SH-SY5Y (cell line): Measurements from ENCODE around the gene PPP1R14D.

Experiments used
- GATA2 ChIP-seq: IDR thresholded peaks from 2 replicates; pipeline ENCODE4 v1.6.1; 2011; ENCODE audit warnings: mild to moderate bottlenecking, low read depth, low read length
- GATA3 ChIP-seq: IDR thresholded peaks from 2 replicates; pipeline ENCODE4 v1.6.1; 2011; ENCODE audit warnings: low read depth, mild to moderate bottlenecking, low read length, moderate library complexity

Gene PPP1R14D

GRCh38 chr15:40858706-40859105 lies 30.2 kb upstream of the PPP1R14D start:
- TF ChIP-seq GATA3: no peak
- TF ChIP-seq GATA2: no peak

DNA sequence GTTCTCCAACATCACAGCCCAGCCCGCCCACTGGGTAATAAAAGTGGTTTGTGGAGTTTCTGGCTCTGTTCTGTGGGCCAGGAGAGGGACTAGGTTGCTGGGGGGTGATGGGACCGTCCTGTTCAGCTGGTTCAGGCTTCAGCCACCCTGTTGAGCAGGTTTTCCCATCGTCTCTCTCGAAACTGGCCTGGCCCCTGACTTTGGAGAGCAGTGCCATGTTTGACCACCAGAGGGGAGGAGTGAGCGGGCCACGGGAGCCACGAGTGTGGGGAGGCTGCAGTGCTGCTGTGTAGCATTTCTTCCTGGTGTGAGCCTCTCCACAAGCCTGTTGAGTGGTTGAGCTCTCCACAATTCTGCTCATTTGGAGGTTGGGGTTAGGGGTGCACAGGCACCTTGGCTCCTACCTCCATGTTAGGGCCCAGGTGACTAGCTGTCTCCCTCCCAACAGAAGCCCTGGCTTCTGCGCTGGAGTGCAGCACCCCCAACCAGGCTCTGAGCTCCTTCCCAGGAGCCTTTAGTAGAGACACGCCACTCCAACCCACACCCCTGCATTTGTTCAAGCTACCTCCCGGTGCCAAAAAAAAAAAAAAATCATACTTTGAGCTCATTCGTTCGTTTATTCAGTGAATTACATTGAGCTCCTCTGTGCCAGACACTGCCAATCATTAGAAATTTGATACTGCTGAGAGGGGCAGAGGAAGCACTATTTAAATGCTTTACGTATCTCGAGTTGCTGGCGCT lies 29.3 kb upstream of the PPP1R14D start:
- TF ChIP-seq GATA2 (no peak), GATA3 (no peak)

GRCh38 chr15:40856746-40857145 lies 28.2 kb upstream of the PPP1R14D start:
- TF ChIP-seq GATA3 (no peak), GATA2 (no peak)

- no peak for TF ChIP-seq GATA2
- TF ChIP-seq GATA3: no peak
Measured at GRCh38 chr15:40855706-40856234, 27.3 kb upstream of the PPP1R14D start.

GRCh38 chr15:40854161-40854560 lies 25.7 kb upstream of the PPP1R14D start:
- TF ChIP-seq GATA3 (no peak), GATA2 (no peak)

DNA sequence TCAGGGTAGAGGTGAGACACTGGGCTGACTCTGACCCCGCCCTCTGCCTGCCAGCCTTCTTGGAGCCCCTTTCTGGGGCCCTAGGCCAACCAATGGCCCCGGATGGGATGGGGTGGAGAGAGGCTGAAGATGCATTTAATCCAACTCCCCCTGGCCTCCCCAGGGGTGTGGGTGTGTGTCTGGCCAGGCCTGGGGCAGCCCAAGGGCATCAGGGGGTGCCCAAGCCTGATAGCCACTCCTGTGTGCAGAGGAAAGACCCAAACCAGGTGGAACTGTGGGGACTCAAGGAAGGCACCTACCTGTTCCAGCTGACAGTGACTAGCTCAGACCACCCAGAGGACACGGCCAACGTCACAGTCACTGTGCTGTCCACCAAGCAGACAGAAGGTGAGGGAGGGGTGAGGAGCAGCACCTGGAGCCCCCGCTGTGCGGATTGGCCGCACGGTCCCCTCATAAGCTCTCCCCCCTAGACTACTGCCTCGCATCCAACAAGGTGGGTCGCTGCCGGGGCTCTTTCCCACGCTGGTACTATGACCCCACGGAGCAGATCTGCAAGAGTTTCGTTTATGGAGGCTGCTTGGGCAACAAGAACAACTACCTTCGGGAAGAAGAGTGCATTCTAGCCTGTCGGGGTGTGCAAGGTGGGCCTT lies 24.9 kb upstream of the PPP1R14D start:
- TF ChIP-seq GATA2 (no peak), GATA3 (no peak)

DNA sequence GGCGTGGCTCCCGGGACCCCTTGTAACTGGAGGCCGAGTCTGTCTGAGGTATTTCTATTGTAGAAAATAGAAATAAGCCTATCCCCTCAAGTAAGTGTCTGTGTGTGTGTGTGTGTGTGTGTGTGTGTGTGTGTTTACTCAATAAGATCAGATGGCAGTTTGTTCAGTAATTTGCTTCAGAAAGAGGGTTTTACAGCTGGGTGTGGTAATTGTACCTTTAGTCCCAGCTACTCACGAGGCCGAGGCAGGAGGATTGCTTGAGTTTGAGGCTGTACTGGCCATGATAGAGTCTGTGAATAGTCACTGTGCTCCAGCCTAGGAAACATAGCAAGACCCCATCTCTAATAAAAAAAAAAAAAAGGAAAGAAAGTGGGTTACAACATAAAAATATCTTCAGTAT lies 24.0 kb upstream of the PPP1R14D start:
- no peak for TF ChIP-seq GATA3
- no peak for TF ChIP-seq GATA2

DNA sequence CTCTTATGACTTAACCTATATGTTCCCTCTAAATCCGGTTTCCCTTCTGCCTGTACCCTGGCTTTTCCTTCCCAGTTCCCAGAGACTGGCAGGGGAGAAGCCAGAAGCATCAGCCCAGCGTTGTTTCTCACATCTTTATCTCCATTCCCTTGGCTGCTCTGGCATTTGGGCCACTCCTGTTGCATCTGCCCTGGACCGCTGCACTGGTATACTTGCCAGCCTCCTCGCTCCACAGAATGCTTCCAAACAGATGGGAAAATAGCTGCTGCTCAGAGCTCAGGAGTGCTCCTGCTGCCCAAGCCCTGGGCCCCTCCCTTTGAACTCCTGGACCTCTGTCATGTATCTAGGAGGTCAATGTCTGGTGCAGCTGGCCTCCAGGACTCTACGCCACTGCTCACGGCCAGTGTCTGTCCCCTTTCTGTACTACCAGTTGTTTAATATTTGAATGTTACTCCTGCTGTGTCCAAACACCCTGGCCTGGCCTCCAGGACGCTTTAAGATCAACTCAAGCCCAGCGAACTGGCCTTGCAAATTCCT lies 22.1 kb upstream of the PPP1R14D start:
- TF ChIP-seq GATA3: no peak
- TF ChIP-seq GATA2: no peak

DNA sequence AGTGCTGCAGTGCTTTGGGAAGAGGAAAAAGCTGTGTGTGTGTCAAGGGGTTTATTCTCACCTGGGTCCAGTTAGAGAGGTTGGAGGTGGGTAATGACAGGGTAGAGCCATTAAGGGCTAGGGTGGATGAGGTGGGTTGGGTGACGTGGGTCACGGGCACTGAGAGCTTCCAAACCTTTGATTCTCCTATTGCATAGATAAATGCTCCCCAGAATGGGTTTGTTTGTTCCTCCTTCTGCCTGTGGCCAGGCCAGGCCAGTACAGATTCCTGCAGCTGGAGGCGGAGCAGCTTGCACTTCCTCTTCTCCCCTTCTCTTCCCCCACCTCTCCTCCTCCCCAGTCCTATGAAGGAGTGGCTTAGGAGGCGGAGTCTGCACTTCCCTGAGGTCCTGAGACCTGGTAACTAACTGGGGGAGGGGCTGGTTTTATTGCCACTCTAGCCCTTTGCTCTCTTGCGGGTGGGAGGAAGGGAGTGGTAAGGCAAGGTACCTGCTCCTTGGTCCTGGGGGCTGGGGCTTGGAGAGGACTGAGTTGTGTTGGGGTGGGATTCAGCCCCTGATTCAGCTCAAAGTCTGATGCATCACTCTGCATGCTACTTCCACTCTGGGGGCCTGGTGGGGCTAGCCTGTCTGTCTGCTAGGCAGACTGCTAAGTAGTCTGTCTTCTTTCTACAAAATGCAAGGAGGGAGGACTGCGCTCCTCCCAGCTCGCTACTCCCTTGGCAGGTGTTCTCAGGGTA lies 18.9 kb upstream of the PPP1R14D start:
- TF ChIP-seq GATA2 (no peak), GATA3 (no peak)

DNA sequence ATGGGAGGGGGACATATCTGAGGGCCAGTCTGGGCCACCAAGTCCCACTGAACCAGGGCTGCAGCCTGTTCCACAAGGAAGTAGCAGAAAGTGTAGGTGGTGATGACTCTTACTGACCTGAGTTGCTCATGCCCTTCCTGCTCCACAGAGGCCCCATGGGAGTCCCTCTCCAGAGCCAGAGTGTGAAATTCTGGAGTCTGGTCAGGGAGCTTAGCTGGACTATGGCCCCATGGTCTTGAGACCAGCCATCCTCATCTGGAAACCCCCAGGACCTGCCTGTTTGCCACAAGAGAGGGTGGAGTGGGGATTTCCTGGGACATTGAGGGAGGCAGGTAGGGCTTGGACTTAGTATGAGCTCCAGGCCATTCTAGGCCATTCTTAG lies 18.3 kb upstream of the PPP1R14D start:
- TF ChIP-seq GATA2: no peak
- no peak for TF ChIP-seq GATA3

GRCh38 chr15:40845511-40846284 lies 17.2 kb upstream of the PPP1R14D start:
- TF ChIP-seq GATA3: no peak
- TF ChIP-seq GATA2: no peak

GRCh38 chr15:40845036-40845435 lies 16.5 kb upstream of the PPP1R14D start:
- no peak for TF ChIP-seq GATA2
- no peak for TF ChIP-seq GATA3

GRCh38 chr15:40844696-40845030 lies 16.2 kb upstream of the PPP1R14D start:
- TF ChIP-seq GATA2: no peak
- no peak for TF ChIP-seq GATA3
